ENCODE data around the gene MDM4. TPM values are rescaled to one million over a fixed set of nuclear protein-coding genes. Genes with fewer than 3 reads are reported as not detected.

The MDM4 gene
- total and polyA plus RNA-seq, 2 donors (not counting 1 experiment from before 2014, with no cell fraction given): 46.6 to 374 TPM

DNA sequence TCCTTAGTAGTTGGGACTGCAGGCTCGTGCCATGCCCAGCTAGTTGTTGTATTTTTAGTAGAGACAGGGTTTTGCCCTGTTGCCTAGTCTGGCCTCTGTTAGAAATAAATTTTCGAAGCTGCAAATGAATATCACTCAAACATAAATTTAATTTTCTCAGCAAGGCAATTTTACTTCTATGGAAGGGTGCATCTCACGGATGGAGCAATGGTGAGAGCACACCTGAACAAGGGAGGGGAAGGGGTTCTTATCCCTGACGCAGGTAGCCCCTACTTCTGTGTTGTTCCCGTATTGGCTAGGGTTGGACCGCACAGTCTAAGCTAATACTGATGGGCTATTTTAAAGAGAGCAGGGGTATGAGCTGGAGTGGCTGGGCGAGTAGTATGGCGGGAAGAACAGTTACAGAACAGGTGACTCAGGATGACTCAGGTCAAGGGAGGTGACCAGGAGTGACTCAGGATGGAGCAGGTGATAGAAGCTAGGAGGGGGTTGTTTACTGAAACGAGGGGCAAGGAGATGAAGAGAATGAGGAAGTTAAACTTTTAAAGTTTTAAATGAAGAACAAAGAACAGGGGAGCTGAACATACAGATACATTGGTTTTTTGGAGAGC is 7.5 kb downstream of the MDM4 start:
- ChIA-PET POLR2A (interaction anchor here (0.6 to 3.9 kb wide), 5 partner anchors 9 to 72 kb away, joined by 3 to 91 read pairs (median 6); no protein-coding TSS in a partner anchor), CTCF (interaction anchor here (0.8 to 6.2 kb wide), 15 partner anchors 9 to 283 kb away, joined by 3 to 32 read pairs (median 5); partner anchors contain the start of genes MDM4 and PIK3C2B)
- no peaks in the 10 kb centered on the region for H3K27me3 Mint-ChIP-seq
- Histone ChIP-seq H3K4me2 (replicated peaks; ENCODE audit: low read depth, low read length, poor library complexity, severe bottlenecking) (peak overlapping the region; percentile 8), H2AFZ (ENCODE audit: insufficient read depth, low read depth, low read length, poor library complexity, severe bottlenecking) (no peak overlapping the region), H3K9me3 (ENCODE audit: control extremely low read depth in 1 of 3, control insufficient read depth in 2 of 3, insufficient read depth in 1 of 3, low read length in 2 of 3) (peaks cover 0 to 14% (median 6%) of the 10 kb centered on the region in 3 donors), H3K27me3 (replicated peaks in 1 of 4; ENCODE audit: control extremely low read depth in 1 of 4, control insufficient read depth in 3 of 4, insufficient read depth in 4 of 4, low read length in 3 of 4) (no peaks in the 10 kb centered on the region), H3K36me3 (replicated peaks in 1 of 2; ENCODE audit: control extremely low read depth in 1 of 2, control insufficient read depth in 1 of 2, extremely low read depth in 1 of 2, insufficient read depth in 2 of 2, low read length in 1 of 2) (peaks cover 2 to 51% of the 10 kb centered on the region in 2 experiments), H3K4me3 (ENCODE audit: control extremely low read depth in 1 of 5, extremely low read depth in 1 of 5, insufficient read depth in 1 of 5, low read depth in 2 of 5, low read length in 4 of 5) (peak overlapping the region in 1 of 5 experiments; percentile 6), H3K27ac (ENCODE audit: low read length in 2 of 2) (peak overlapping the region in 1 of 2 donors; percentile 67), H3K9ac (ENCODE audit: low read length) (no peak overlapping the region), H3K4me1 (ENCODE audit: control insufficient read depth in 2 of 2, insufficient read depth in 2 of 2, low read length in 2 of 2) (peaks cover 59 to 65% of the 10 kb centered on the region in 2 donors), H4K20me1 (ENCODE audit: control insufficient read depth, insufficient read depth, low read length, poor library complexity, severe bottlenecking) (peaks cover 20% of the 10 kb centered on the region), H3K79me2 (ENCODE audit: control insufficient read depth, insufficient read depth, low read length) (peaks cover 97% of the 10 kb centered on the region)
- ATAC-seq (ENCODE audit: low read depth) (peak; percentile 19), DNase-seq (peak; percentile 48)
- intact Hi-C loops (cut with micrococcal nuclease): loop anchor here (5.0 kb wide), 1 partner anchor 764 kb away; no protein-coding TSS in a partner anchor
- no peaks in the 10 kb centered on the region for H3K9me3 Mint-ChIP-seq (ENCODE audit: insufficient read depth)
- WGBS (ENCODE audit: insufficient coverage): 54% methylated on average over 7 of the region's 9 CpGs
- peaks cover 50% of the 10 kb centered on the region for H3K4me1 Mint-ChIP-seq
- peak overlapping the region; percentile 62 for H3K4me3 Mint-ChIP-seq
- TF ChIP-seq EZH2 (IDR thresholded peaks at IDR 0.05; ENCODE audit: borderline replicate concordance, insufficient read depth, low read depth, low read length, poor library complexity, severe bottlenecking) (no peak), CTCF (IDR thresholded peaks at IDR 0.05) (no peak)
- peak overlapping the region; percentile 89 for H3K27ac Mint-ChIP-seq

DNA sequence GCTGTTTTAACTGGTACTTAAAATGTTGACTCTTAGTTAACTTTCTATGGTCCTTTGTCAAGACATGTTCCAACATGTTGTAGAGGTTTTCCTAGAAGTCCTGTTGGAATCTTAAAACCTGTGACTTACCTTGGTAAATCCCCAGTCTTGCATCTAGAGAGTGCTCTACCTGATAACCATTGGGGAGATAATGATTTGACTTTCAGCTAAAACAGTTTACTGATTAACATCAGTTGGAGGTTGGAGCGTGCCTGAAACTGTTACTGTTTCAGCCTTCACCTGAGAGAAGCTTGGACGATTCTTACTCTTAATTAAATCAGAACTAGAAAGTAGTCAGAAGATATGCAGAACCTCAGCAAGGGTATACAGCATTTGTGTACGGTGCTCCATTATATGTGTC is 8.8 kb downstream of the MDM4 start:
- Histone ChIP-seq H3K4me2 (replicated peaks; ENCODE audit: low read depth, low read length, poor library complexity, severe bottlenecking) (no peak overlapping the region), H3K36me3 (replicated peaks in 1 of 2; ENCODE audit: control extremely low read depth in 1 of 2, control insufficient read depth in 1 of 2, extremely low read depth in 1 of 2, insufficient read depth in 2 of 2, low read length in 1 of 2) (peaks cover 2 to 55% of the 10 kb centered on the region in 2 experiments), H3K4me3 (ENCODE audit: control extremely low read depth in 1 of 5, extremely low read depth in 1 of 5, insufficient read depth in 1 of 5, low read depth in 2 of 5, low read length in 4 of 5) (no peak overlapping the region), H2AFZ (ENCODE audit: insufficient read depth, low read depth, low read length, poor library complexity, severe bottlenecking) (no peak overlapping the region), H3K4me1 (ENCODE audit: control insufficient read depth in 2 of 2, insufficient read depth in 2 of 2, low read length in 2 of 2) (peaks cover 46 to 54% of the 10 kb centered on the region in 2 donors), H3K27ac (ENCODE audit: low read length in 2 of 2) (peak overlapping the region; percentile 13 to 22), H4K20me1 (ENCODE audit: control insufficient read depth, insufficient read depth, low read length, poor library complexity, severe bottlenecking) (peaks cover 33% of the 10 kb centered on the region), H3K9me3 (ENCODE audit: control extremely low read depth in 1 of 3, control insufficient read depth in 2 of 3, insufficient read depth in 1 of 3, low read length in 2 of 3) (peaks cover 0 to 14% (median 6%) of the 10 kb centered on the region in 3 donors), H3K27me3 (replicated peaks in 1 of 4; ENCODE audit: control extremely low read depth in 1 of 4, control insufficient read depth in 3 of 4, insufficient read depth in 4 of 4, low read length in 3 of 4) (no peaks in the 10 kb centered on the region), H3K9ac (ENCODE audit: low read length) (no peak overlapping the region), H3K79me2 (ENCODE audit: control insufficient read depth, insufficient read depth, low read length) (peaks cover 97% of the 10 kb centered on the region)
- intact Hi-C loops (cut with micrococcal nuclease): loop anchor here (5.0 kb wide), 1 partner anchor 762 kb away; no protein-coding TSS in a partner anchor
- H3K4me3 Mint-ChIP-seq: peak overlapping the region; percentile 54
- ChIA-PET POLR2A (interaction anchor here (0.6 to 3.9 kb wide), 4 partner anchors 9 to 31 kb away, joined by 3 to 91 read pairs (median 4); partner anchors contain the start of gene MDM4), CTCF (interaction anchor here (0.9 to 6.2 kb wide), 10 partner anchors 10 to 282 kb away, joined by 3 to 32 read pairs (median 4); partner anchors contain the start of gene MDM4)
- H3K9me3 Mint-ChIP-seq (ENCODE audit: insufficient read depth): no peaks in the 10 kb centered on the region
- no CpG with 5 or more reads among the region's 3 CpGs for WGBS (ENCODE audit: insufficient coverage)
- ATAC-seq (ENCODE audit: low read depth) (no peak), DNase-seq (no peak)
- H3K4me1 Mint-ChIP-seq: peaks cover 39% of the 10 kb centered on the region
- H3K27ac Mint-ChIP-seq: peak overlapping the region; percentile 86
- no peaks in the 10 kb centered on the region for H3K27me3 Mint-ChIP-seq
- TF ChIP-seq CTCF (IDR thresholded peaks at IDR 0.05): no peak
- no peak for TF ChIP-seq EZH2 (IDR thresholded peaks at IDR 0.05; ENCODE audit: borderline replicate concordance, insufficient read depth, low read depth, low read length, poor library complexity, severe bottlenecking)
